HG02798 (cell line): ENCODE measurements around the gene FMR1.
A peak's percentile ranks its signal among the peaks of the same experiment; 100 is the strongest.

ENCODE experiments used
- ATAC-seq: cut with Tn5 transposase; IDR thresholded peaks from one replicate; pipeline ENCODE4 v1.9.1; 2021; ENCODE audit warnings: mild to moderate bottlenecking; ENCODE audit not compliant: unreplicated experiment, poor library complexity

The FMR1 gene

DNA sequence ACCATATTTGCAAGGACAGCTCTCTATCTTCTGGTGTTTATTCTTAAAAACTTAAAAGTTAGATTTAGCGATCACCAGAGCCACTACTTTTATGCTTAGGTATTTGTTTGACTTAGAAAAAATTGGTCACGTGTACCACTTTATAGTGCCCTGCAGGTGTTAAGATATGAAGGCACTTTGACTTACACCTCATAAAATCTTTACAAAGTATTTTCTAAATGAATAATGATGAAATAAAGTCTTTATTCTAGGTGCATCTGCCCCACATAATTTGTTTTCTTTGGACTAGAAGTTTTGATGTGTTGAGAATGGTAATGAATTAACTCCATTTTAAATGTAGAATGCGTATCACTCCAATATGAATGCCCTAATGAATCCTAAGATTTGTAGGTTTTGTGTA lies 2.9 kb downstream of the FMR1 start:
- ATAC-seq = no peak

DNA sequence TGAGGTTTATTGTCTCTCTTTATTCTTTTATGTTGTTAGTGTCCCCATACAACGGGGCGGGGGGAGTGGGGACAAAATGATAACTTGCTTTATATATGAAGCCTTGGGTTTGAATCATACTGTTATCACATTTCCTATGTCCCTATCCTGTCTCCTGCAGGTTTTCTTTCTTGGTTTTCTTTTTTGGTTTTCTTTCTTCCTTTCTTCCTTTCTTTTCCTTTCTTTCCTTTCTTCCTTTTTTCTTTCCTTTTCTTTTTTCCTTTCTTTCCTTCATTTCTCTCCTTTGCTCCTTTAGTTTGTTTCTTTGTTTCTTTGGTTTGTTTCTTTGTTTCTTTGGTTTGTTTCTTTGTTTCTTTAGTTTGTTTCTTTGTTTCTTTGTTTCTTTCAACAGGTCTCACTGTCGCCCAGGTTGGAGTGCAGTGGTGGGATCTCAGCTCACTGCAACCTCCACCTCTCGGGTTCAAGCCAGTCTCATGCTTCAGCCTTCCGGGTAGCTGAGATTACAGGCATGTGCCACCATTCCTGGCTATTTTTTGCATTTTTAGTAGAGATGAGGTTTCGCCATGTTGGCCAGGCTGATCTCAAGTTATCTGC lies 4.8 kb downstream of the FMR1 start:
- ATAC-seq = no peak

DNA sequence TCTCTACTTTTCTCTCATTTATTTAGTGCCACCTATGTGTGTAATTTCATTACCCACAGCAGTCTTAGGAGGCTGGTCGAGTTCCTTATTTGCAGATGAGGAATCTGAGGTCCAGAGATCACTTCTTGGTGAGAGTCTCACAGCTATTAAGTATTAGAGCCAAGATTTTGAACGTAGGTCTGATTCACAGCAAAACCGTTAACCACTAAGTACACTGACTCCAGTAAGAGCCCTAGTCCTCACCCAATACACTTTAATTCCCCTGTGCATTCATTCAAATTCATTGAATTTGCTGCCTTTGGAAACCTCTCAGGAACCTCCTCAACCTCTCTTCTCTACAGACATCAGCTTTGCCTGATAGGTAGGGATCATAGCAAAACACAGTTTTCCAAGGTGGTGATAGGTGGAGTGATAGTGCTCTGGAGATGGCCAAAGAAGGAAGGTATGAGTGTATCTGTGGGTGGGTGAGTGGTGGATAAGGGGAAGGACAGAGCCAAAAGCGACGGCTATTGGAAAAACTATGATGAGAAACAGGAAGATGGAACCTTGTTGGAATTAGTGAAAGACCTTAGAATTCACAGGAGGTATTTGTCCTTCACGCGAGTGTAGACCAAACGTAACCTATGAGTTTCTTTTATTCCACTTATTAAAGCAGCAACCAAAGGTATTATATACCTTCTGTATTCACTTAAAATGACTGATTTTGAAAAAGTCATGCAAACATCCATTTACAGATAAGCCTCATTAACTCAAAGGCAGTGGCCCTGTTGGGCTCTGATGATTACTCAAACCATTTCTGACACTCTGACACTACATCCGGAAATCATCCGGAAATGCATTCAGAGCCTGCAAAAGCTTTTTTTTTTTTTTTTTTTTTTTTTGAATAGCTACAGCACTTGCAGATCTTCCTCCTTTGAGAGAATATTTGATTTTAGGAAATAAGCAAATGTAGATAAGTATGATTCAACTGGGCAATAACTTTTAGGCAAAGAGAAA lies 6.3 kb downstream of the FMR1 start:
- peak; percentile 89 for ATAC-seq

DNA sequence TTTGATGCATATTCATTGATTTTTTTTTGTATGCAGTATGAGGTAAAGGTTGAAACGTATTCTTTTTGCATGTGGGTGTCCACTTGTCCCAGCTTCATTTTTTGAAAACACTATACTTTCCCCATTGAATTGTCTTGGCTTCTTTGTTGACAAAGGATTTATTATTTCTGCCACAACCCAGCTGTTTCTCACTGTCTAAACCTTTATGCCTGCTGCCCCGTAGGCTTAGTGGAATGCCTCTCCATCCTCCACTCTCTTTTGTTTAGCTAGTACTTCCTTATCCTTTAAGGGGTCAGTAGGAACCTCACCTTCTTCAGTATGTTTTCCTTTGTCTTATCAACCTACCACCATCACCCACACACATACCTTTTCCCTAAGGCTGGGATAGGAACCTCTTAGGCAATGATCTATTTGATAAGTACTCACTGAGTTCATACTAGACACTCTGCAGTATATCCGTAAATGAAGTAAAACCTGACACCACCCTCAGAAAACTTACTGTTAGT lies 8.5 kb downstream of the FMR1 start:
- no peak for ATAC-seq

DNA sequence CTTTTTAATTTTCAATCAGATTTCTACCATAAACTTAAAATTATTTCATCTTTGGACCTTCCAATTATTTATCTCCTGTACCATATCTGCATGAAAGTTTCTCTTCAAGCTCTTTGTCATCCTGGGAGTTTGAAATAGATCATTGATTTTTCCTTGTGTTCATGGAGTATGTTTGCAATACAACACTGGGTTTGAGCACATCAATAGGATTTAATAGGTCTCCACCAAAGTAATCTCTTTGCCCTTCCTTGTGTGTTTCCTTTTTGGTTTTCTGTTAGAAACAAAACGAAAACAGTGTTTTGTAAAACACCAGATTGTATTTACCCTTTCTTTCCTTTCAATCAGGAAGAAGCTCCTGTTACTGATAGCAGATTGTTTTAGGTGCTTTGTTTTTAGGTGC lies 11.9 kb downstream of the FMR1 start:
- ATAC-seq = no peak

DNA sequence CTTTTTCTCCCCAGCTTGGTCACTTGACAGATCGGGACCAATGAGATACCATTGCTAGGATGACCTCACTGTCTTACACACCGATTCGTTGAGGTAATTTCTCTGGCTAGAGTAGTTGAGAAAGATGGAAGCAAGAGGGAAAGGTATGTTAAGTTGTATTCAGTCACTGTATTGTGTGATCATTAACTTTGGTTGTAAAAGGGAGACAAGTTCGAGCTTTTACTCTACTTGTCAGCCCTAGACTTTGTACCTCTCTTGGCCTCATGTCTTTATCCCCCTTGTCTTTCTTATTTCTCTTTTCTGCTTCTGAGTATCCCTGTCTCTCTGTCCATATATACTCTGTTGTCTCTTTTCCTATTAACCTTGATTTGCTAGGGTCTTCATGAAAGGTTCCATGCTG lies 15.5 kb downstream of the FMR1 start:
- ATAC-seq = no peak

DNA sequence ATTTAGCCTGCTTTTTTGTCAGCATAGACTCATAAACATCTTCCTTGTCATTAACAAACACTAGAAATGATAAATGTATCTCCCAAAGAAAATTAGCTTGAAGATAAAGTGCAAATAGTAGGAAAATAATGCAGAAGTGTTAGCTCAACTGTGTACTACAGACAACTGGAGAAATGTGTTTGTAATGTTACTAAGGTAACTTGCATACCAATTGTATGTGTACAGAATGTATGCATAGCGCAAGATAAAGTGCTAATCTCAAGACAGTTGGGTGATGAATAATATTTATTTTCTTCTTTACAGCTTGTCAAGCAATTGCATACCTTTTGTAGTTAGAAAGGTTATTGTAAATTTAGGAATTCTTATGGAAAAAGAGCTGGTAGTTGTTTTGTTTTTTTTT lies 22.1 kb downstream of the FMR1 start:
- ATAC-seq = no peak

DNA sequence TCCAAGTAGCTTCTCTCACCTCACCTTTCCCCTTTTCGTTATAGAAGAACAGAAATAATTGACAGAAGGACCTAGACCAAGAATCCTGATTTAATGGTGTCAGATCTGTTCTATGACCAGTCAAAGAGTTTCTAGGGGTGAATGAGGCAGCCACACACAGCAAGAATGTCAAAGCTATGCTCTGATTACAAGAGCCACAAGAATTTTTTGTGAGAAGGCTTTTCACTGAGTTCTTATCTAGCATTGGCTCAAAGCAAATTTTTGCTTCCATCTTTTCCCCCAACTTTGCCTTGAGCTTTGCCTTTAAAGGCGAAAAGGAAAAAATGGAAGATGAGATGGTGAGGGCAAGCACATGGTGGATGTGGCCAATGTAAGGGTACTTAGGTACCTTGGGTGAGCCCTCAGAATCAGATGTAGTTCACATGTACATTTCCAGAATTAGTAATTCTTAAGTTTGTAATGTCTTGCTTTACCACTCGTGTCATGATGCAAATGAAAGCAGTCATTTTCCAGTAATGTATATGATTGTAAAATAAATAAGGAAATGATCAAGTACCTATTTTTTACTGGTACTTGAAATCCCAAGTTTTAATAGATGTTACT lies 23.5 kb downstream of the FMR1 start:
- no peak for ATAC-seq

DNA sequence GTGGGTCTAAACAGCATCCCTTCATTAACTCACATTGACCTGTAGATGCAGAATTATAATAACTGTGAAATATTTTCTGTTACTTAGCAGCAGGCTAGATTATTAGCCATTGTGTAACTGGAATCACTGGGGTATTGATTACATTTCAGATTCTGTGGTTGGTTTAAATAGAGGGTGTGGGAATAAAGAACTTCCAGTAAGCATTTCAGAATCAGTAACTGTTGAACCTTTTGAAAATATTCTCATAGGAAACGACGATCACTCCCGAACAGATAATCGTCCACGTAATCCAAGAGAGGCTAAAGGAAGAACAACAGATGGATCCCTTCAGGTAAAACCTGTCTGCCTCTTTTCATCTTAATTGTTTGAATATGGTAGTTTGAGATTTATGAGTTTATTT lies 33.6 kb downstream of the FMR1 start:
- no peak for ATAC-seq

DNA sequence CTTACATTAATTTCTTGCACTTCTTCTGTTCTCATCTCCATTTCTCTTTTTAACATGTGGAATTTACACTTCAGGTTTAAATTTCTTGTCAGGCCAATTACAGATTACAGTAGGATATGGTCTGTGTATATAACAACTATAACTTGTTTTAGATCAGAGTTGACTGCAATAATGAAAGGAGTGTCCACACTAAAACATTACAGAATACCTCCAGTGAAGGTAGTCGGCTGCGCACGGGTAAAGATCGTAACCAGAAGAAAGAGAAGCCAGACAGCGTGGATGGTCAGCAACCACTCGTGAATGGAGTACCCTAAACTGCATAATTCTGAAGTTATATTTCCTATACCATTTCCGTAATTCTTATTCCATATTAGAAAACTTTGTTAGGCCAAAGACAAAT lies 36.8 kb downstream of the FMR1 start:
- no peak for ATAC-seq

DNA sequence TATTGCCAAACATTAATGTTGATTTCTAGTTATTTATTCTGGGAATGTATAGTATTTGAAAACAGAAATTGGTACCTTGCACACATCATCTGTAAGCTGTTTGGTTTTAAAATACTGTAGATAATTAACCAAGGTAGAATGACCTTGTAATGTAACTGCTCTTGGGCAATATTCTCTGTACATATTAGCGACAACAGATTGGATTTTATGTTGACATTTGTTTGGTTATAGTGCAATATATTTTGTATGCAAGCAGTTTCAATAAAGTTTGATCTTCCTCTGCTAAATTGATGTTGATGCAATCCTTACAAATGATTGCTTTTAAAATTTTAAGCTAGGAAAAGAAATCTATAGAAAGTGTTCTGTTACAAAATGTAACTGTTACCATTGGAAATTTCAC lies 38.6 kb downstream of the FMR1 start:
- no peak for ATAC-seq

DNA sequence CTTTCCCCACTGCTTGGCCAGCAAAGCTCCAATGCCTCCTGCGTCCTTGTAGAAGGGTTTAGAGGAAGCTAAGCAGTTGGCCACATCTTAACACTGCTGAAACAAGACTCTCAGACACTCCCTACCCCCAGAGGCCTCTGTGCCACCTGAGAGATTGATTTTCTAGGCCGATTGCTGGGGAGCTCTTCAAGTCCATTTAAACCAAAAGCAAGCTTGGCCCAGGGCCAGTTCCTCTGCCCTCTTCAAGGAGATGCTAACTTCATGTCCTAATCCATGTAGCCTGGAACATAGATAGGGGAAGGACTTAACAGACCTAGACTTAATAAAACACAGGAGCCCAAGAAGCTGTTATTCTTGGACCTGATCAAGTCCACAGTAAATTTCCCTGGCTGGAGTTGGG lies 42.3 kb downstream of the FMR1 start:
- ATAC-seq = no peak

DNA sequence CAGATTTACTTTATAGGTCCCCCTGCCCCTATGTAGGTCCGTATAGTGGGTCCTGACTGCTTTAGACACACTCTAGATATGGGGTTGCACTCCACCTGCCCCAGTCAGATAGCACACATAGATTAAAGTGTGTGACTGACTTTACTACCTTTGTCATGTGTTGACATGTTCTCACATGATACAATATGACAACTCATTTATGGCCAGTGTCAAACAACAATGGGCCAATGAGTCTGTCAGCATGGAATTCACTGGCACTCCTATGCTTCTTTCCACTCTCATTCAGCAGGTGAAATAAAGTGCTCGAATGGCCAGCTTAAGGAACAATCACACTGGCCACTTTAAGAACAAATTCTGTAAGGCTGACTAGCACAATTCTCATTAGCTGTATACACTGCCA lies 45.6 kb downstream of the FMR1 start:
- ATAC-seq = no peak

DNA sequence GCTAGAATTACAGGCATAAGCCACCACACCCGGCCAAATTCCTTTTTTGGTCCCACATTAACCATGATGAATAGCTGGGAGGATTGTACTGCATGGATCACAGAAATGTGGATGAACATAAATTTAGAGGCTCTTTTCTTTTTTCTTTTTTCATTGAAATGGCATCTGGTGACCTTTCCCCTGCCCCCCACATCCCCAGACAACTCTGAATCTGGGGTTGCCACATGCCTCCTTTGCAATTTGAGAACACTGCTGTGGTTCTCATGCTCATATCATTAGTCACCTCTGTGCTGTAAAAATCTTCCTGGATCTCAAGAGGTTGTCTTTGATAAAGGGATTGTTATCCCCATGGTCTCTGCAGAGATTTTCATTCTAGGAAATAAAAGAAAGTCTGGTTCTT lies 46.6 kb downstream of the FMR1 start:
- no peak for ATAC-seq

DNA sequence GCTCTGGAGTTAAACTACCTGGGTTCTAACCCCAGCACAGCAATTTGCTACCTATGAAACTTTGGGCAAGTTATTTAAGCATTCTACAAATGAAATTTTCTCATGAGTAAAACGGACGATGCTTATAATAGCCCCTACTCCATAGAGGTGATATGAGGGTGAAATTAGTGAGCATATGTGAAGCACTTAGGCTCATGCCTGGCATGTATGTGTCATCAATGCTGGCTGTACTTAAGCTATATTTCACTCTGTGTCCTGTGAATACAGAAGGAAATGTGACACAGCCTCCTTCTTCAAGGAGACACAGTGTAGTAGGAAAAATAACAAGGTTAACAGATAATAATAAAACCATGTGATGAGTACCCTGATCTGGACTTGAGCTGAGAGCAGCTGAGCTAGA lies 49.0 kb downstream of the FMR1 start:
- ATAC-seq = no peak

DNA sequence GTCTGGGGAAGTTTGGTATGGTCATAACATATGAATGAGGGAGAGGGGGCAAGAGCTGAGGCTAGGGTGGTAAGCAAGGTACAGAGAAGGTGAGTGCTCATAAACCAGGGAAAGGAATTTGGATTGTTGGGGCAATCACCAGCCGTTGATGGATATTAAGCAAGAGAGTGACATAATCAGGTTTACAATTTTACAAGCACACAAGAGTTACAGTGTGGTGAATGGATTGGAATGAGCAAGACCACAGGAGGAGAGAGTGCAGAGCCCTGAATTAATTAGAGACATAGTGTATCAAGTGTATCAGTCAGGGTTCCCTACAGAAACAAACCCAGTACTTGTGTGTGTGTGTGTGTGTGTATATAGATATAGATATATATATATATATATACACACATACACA lies 50.8 kb downstream of the FMR1 start:
- no peak for ATAC-seq

DNA sequence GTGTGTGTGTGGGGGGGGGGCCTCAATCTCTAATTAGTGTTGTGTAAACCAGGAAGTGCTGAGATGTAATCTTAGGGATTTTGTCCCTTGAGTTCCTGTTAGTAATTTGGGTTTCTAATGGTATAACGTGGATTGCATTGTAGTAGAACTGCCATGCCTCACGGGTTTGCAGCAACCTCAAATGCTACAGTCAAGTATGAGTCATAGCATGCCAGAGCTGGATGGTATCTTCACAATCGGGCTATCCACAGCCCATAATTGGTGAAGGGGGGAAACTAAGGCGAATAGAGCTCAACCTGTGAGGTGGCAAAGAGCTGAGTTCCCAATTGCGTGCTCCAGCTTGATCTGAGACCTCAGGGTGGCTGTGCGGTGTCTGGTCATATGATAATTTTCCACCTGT lies 67.2 kb downstream of the FMR1 start:
- ATAC-seq = no peak

DNA sequence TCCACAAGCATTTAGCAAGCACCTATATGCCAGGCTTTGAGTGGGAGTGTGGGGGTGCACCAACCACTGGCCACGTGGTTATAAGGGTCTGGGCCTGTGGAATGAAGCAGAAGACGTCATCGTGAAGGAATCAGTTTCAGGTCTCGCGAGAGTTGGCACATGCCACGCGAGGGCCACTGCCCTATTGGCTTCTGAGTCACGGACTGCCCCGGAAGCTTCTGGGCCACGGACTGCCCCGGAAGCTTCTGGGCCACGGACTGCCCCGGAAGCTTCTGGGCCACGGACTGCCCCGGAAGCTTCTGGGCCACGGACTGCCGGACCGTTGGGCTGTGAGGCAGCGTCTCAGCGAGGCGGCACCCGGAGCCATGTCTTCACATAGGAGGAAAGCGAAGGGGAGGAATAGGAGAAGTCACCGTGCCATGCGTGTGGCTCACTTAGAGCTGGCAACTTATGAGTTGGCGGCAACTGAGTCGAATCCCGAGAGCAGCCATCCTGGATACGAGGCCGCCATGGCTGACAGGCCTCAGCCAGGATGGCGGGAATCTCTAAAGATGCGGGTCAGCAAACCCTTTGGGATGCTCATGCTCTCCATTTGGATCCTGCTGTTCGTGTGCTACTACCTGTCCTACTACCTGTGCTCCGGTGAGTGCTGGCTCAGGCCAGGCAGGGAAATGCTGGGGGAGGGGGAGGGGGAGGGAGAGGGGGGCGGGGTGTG lies 69.5 kb downstream of the FMR1 start, which contains the start of gene FMR1NB:
Gene FMR1NB, plus strand, starts transcription at position 300 of the 715 bp plus-strand sequence. Its CDS starts 66 bp downstream, at position 366.
- no peak for ATAC-seq
